Colonic mucosa (tissue), 4 donors: Measurements from ENCODE around the gene CAVIN4. TPM values are rescaled to one million over a fixed set of nuclear protein-coding genes. Genes with fewer than 3 reads are reported as not detected.

Source experiments
- DNase-seq: peaks from one replicate; pipeline ENCODE4 v3.0.0-alpha.2; 2020
- H3K27ac ChIP-seq: fragments of 200-600 bp; one replicate; pipeline ENCODE4 v1.8.0; 2021
- H3K27me3 ChIP-seq: fragments of 200-600 bp; one replicate; pipeline ENCODE4 v1.8.0; 2021
- H3K36me3 ChIP-seq: fragments of 200-600 bp; one replicate; pipeline ENCODE4 v1.8.0; 2021
- H3K4me1 ChIP-seq: fragments of 200-600 bp; one replicate; pipeline ENCODE4 v1.8.0; 2021; ENCODE audit warnings: mild to moderate bottlenecking
- H3K4me3 ChIP-seq: fragments of 200-600 bp; one replicate; pipeline ENCODE4 v1.8.0; 2021
- H3K9ac ChIP-seq, 2 donors: one replicate each; pipeline ENCODE4 v1.7.0; 2013; ENCODE audit warnings: control low read depth in 2 of 2, low read depth in 2 of 2, low read length in 2 of 2
- H3K9me3 ChIP-seq: fragments of 200-600 bp; one replicate; pipeline ENCODE4 v1.8.0; 2021
- CTCF ChIP-seq: fragments of 200-600 bp; IDR thresholded peaks from one replicate; pipeline ENCODE4 v1.8.0; 2022; ENCODE audit warnings: antibody characterized with exemption, mild to moderate bottlenecking
- intact Hi-C: fragments of 100-400 bp; cut with DNase I; formaldehyde crosslinking; loops from one replicate; pipeline ENCODE4 v1.14.1; 2022
- total RNA-seq, 2 donors: library from RNA; stranded (reverse); fragmentation: NEBNext Ultra II Directional in 1 of 2; extraction: Animal tissue kit (Norgen Biotek cat#: 25700) in 1 of 2; gene quantifications; one replicate each; pipeline ENCODE4 v1.2.1, GENCODE V29; 2021
- donor health status: healthy.
- donor health status: DM: no; HTN: no; CAD: no.
- donor health status: DM: no; HTN: no; CAD: no.

The CAVIN4 gene
- total RNA-seq, 2 donors from 2014 or later: 0.17 TPM; not detected in 1

- Histone ChIP-seq H3K4me3 (no peak overlapping the region), H3K27ac (no peak overlapping the region), H3K9me3 (no peaks in the 10 kb centered on the region), H3K36me3 (no peaks in the 10 kb centered on the region), H3K9ac (no peak overlapping the region), H3K27me3 (no peaks in the 10 kb centered on the region), H3K4me1 (no peaks in the 10 kb centered on the region)
- TF ChIP-seq CTCF: no peak
- DNase-seq: no peak
- intact Hi-C loops: no loop called here
Observed at GRCh38 chr9:100555471-100555870, 22.4 kb upstream of the CAVIN4 start.

DNA sequence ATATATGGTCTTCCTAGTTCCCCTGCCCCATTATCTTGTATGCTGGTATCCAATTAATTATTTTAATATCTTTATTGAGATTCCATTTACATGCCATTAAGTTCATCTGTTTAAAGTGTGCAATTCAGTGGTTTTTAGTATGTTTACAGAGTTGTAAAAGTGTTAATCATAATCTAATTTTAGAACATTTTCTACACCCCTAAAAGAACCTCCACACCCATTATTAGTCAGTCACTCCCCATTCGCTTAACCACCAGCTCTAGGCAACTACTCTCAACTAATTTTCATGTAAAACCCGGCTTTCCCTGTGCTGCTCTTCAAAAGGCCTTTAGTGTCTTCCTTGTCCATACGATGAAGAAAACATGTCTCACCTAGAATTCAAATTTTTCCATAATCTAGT, 20.8 kb upstream of the CAVIN4 start:
- Histone ChIP-seq H3K4me3 (no peak overlapping the region), H3K36me3 (no peaks in the 10 kb centered on the region), H3K27me3 (no peaks in the 10 kb centered on the region), H3K9me3 (no peaks in the 10 kb centered on the region), H3K9ac (no peak overlapping the region), H3K27ac (no peak overlapping the region), H3K4me1 (no peaks in the 10 kb centered on the region)
- no peak for TF ChIP-seq CTCF
- intact Hi-C loops: no loop called here
- DNase-seq: no peak

DNA sequence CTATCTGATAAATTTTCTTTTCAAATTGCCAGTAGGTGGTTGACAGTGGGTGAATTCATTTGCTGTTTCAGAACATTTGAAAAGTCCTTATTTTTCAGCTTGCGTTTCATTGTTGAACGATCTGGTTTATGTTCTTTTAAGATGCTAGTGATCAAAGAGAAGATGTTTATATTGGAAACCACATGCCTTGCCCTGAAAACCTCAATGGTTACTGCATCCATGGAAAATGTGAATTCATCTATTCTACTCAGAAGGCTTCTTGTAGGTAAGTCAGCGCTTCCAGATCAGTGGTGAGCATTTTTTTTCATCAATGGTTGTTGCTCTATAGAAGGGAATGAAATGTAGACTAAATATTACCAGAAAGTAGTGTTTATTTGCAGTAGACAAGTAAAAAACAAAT, 16.6 kb upstream of the CAVIN4 start:
- H3K27me3 ChIP-seq: no peaks in the 10 kb centered on the region
- no peaks in the 10 kb centered on the region for H3K4me1 ChIP-seq
- H3K4me3 ChIP-seq: no peak overlapping the region
- no peak for TF ChIP-seq CTCF
- H3K9ac ChIP-seq: no peak overlapping the region
- DNase-seq: no peak
- H3K27ac ChIP-seq: no peak overlapping the region
- intact Hi-C loops: no loop called here
- H3K9me3 ChIP-seq: no peaks in the 10 kb centered on the region
- no peaks in the 10 kb centered on the region for H3K36me3 ChIP-seq

GRCh38 chr9:100567856-100568255, 10.0 kb upstream of the CAVIN4 start:
- Histone ChIP-seq H3K9ac (no peak overlapping the region), H3K4me1 (no peaks in the 10 kb centered on the region), H3K27ac (no peak overlapping the region), H3K36me3 (no peaks in the 10 kb centered on the region), H3K4me3 (no peak overlapping the region), H3K27me3 (no peaks in the 10 kb centered on the region), H3K9me3 (no peaks in the 10 kb centered on the region)
- no peak for DNase-seq
- no peak for TF ChIP-seq CTCF
- intact Hi-C loops: no loop called here

DNA sequence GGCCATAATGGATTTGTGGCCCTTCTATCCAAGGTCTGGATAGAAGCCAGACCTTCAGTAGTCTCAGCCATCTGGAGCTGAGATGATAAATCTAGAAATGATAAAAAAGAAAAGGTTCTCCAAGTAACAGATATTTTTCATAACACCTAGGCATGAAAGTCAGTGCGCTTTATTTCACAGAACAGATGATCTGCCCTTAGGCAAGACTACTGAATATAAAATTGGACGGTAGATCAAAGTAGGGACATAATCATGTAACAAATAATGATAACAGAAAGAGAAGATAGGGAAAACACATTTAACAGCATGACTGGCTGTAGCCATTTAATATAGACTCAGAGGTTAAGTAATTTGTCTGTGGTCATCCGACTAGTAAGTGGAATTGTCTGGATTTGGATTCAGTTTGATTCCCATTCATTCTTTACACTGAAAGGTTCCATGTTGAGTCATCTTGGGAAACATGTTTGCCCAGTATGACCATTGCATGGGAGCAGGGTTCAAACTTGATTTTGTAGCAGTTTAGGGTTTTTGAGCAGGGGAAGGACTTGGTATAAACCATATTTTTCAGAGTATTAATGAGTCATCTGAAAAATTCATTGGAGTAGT, 4.1 kb upstream of the CAVIN4 start:
- H3K36me3 ChIP-seq: no peaks in the 10 kb centered on the region
- no peaks in the 10 kb centered on the region for H3K27me3 ChIP-seq
- TF ChIP-seq CTCF: no peak
- intact Hi-C loops: no loop called here
- H3K27ac ChIP-seq: no peak overlapping the region
- no peak for DNase-seq
- no peak overlapping the region for H3K9ac ChIP-seq
- H3K4me1 ChIP-seq: no peaks in the 10 kb centered on the region
- H3K4me3 ChIP-seq: no peak overlapping the region
- no peaks in the 10 kb centered on the region for H3K9me3 ChIP-seq
